Transverse colon (tissue), 4 donors: Measurements from ENCODE around the gene RTKN2.

Experiments used
- CTCF ChIP-seq, 5 experiments: fragments of 200-600 bp in 3 of 5; fragments of 450-650 bp in 2 of 5; sonication (generic) in 3 of 5; IDR thresholded peaks; 1 replicate in 2 of 5; 2 replicates in 3 of 5; pipeline ENCODE4 v1.5.1; 2016 to 2017; ENCODE audit warnings: antibody characterized with exemption in 5 of 5, inconsistent platforms in 3 of 5, mild to moderate bottlenecking in 2 of 5, moderate library complexity in 1 of 5
- POLR2A ChIP-seq: fragments of 450-650 bp; IDR thresholded peaks from one replicate; pipeline ENCODE4 v1.6.1; 2016; ENCODE audit warnings: antibody characterized with exemption, mild to moderate bottlenecking, moderate library complexity
- POLR2AphosphoS5 ChIP-seq, 3 donors: sonication (generic); formaldehyde crosslinking; IDR thresholded peaks; one replicate each; pipeline ENCODE4 v1.6.1; 2016; ENCODE audit warnings: antibody characterized with exemption in 3 of 3

GRCh38 chr10:62233356-62234076 is 35.1 kb downstream of the RTKN2 start:
- no peak for TF ChIP-seq POLR2AphosphoS5 (IDR thresholded peaks at IDR 0.05)
- no peak for TF ChIP-seq CTCF (IDR thresholded peaks at IDR 0.05)
- no peak for TF ChIP-seq POLR2A
